Stimulated activated CD8-positive, alpha-beta memory T cell treated with anti-CD3 and anti-CD28 coated beads, Interleukin-15, amount 100 ng/mL, for 1 hour (primary cell): ENCODE measurements around the gene MICU2.

ENCODE experiments used
- DNase-seq: peaks from one replicate; pipeline ENCODE4 v3.0.0-alpha.2; 2020; ENCODE audit warnings: low read depth

MICU2 gene

DNA sequence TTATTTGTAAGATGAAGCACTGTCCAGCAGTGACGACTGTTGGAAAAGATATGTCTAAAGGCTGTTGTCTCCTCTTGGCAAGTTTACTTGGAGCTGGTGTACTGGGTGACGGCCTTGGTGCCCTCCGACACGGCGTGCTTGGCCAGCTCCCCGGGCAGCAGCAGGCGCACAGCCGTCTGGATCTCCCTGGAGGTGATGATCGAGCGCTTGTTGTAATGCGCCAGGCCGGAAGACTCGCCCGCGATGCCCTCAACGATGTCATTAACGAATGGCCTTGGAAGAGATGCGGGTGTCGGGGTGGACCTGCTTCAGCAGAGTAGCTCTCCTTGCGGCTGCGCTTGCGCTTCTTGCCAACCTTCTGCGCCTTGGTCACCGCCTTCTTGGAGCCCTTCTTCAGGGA is 120.2 kb downstream of the MICU2 start:
- no peak for DNase-seq

DNA sequence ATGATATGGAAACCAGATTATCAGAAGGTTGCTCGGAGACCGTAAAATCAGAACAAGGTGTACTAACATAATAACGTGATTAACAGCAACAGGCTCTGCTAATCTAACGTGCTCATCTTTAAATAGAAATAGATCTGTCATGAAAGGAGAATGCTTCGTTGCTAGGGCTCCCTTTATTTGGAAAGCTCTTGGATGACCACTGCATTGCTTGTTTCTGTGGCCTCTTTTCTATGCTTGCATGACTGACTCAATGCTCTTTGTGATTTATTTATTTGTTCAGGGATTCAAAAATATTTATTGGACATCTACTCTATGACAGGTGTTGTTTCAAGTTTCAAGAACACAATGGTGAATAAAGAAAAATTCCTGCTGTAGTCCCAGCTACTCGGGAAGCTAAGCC is 122.6 kb downstream of the MICU2 start:
- DNase-seq: no peak

DNA sequence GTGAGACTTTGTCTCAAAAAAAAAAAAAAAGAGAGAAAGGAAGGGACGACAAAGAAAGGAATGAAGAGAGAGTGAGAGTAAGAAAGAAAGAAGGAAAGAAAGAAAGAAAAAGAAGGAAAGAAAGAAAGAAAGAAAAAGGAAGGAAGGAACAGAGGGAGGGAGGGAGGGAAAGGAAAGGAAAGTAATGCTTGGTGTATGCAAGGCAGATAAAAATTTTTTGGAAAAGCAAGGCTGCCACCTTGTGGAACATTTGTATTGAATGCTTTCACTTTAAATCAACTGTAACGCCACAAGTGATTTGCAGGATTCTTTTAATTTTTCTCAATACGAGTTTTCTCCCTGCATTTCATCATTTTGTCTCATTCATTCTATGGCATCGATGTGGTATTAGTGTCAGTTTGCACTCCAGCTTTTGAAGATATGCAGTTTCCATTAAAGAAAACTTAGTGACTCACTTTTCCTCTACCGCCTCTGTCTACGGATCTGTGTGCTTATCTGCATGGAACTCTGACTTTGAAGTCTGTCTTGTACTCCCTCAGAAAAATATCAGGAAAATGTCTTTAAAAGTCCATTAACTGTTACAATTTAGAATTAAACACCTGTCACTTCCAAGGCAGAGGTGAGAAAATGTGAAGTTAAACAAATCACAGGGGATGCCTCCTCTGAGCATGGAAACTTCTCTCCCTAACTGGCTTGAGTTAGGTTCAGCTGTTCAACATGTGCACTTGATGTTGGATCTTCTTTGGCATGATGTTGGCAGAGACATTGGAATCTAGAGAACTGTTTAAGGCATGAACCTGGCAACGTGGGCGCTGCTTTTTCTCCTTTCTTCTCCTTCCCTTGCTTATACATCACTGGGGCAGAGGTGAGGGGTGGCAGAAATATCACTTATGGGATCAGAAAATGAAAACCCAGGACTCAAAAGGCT is 124.8 kb downstream of the MICU2 start:
- DNase-seq: no peak

DNA sequence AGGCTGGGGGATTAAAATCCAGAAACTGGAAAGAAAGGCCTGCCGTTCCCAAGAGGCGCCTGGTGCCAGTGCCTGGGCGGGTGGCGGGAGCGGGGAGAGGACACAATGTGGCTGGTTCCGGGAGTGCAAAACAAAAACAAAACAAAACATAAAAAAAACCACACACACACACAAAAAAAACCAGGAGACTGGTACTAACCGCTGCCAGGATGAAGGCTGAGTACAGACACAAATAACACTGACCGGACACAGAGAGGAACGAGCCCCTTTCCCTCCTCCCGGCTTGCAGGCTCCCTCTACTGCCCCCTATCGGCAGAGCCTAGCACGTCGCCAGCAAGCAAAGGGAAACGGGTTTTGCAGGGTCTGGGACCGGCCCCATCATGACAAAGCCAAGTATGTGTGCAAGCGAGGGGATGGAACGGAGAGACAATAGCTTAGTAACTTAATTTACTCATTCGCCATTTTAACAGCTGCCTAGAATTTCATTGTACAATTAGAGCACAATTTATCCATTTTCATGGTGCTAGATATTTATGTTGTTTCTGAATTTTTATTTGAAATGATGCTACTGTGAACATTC is 127.0 kb downstream of the MICU2 start:
- DNase-seq: peak; percentile 65

DNA sequence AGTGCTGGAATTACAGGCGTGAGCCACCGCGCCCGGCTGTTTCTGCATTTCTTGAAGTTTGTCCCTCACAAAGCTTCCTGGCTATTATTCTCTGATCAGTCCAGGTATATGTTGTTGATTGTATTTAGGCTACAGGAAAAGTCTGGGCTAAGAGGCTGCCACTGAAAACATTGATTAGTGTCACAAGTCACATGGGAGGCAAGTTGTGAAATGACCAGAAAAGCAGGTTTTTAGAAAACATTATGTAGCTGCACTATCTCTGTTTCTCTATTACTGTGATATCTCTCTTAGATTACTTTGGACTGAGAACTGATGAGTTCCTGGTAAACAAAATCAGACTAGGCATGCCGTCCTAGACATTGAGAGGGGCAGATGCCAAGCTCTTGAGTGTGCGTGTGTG is 128.9 kb downstream of the MICU2 start:
- no peak for DNase-seq

DNA sequence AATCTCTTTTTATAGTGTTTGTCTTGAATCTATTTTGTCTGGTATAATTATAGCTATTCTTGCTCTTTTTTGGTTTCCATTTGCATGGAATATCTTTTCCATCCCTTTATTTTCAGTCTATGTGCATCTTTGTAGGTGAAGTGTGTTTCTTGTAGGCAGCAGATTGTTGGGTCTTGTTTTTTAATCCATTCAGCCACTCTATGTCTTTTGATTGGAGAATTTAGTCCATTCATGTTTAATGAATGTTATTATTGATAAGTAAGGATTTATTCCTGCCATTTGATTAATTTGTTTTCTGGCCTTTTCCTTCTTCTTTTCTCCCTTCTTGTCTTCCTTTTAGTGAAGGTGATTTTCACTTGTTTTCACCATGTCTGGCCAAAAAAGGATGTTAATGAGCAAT is 133.2 kb downstream of the MICU2 start:
- no peak for DNase-seq

DNA sequence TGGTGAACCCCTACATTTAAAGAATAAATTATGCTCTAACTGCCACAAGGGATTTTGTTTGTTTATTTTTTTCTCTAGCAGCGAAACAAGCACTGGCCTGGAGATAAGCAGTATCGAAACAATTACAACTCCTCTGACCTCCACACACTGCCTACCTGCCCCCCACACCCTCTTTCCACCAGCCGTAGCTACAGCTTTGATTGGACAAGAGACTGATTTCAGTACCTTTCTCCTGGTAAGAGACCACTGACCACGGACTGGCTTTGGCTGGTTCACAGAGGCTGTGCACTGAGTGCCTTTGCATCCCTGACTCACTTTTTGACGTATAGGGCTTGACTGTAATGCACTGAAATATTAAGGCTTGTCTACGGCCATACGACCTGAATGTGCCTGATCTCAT is 137.4 kb downstream of the MICU2 start:
- no peak for DNase-seq

DNA sequence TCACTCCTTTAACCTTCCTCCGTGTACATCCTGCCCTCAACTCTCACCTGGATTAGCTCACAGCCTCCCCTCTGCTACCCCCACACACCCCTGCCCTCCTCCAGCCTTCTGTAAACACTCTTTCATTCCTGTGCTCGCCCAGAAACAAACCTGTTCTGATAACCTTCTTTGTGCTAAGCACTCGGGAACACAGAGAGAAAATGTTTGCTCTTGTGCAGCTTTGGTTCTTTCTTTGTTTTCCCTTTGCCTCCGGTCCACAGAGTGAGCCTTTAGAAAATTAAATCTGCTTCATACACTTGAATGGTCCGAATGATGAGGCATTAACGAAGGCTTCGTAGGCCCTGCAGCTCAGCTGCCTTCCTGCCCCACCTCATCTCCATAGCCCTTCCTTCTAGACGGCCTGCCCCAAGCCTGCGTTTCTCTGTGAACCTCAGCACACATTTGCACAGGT is 138.2 kb downstream of the MICU2 start:
- no peak for DNase-seq

DNA sequence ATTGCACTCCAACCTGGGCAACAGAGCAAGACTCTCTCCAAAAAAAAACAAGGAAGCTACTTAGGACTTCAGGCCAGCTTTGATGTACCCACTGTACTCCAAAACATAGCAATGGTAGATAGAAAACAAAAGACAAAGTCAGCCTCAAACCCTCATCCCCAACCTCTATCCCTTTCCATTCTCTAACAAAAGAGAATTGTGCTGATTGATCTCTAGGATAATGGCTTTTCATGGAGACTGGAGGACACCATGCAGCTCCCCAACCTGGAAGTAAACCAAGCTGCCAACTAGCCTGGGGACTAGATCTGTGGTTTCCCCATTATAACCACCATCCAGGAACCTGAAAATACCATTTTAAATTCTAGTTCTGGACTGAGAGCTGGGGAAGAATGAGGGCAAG is 140.5 kb downstream of the MICU2 start:
- DNase-seq: no peak

DNA sequence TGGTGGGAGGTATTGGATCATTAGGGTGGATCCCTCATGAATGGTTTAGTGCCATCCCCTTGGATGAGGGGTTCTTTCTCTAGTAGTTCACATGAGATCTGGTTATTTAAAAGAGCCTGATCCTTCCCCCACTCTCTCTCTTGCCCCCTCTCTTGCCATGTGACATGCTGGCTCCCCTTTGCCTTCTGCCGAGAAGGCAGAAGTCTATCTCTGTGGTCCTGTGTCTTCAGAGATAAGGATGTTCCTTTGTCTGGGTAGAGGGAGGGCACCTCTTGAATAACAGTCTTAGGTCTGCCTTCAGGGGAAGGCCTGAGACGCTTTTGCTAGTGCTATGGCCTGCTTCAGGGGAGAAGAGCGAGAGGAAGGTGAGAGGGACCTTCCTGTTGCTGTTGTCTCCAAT is 142.8 kb downstream of the MICU2 start:
- no peak for DNase-seq

DNA sequence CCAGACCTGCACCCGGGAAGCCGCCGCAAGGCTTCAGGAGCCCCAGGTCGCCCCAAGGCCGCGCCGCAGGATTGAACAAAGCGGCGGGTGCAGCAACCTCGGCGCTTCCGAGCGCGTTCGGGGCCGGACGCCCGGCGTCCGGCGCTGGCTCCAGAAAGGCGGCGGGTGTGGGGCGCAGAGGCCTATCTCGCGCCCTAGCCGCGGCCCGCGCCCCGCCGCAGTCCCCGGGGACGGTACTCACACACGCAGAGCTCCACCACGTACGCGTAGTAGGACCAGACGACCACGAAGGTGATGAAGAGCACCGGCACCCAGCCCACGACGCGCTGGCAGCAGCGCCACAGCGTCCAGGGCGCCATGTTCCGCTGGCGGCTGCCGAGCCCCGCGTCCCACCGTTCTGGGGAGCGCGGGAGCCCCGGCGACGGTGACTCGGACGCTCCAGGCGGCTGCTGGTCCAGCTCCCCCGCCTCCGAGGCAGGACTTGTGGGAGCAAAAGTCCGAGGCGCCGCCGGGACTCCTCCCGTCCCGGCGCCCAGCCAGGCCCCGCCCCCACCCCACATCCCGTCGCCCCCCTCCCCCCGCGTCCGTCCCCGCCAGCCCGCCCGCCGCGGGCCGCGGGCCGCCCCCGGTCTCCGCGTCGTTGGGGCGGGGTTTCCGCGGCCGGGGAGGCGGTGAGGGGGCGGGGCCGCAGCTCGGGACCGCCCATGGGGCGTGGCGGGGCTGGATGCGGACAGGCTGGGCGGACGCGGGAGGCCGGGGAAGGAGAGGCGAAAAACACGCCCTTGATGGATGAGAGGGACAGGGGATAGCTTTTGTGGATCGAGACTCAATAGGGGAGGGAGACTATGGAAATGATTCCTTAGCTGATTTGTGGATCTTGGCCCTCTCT is 144.9 kb downstream of the MICU2 start, which contains the start of gene ZDHHC20:
Gene ZDHHC20 (minus strand): TSS at position 491 of the 889 bp plus-strand sequence. CDS start 132 bp downstream, at position 359.
- DNase-seq: peak; percentile 81

DNA sequence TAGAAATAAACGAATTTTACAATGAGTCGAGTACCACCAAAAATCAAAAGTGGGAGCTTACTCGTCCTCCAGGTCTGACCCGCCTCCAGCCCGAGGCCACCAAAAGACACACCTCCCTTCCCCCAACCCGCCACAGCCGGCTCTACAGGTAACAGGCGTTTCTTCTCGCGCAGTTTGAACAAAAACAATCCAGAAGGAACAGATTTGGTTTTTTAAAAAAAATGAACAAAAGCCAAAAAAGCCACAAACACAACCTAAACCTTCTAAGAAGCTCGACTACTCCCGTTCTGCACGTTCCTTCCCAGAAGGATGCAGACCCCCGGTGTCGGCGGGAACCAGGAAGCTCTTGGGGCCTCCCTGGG is 145.5 kb downstream of the MICU2 start:
- peak; percentile 12 for DNase-seq

DNA sequence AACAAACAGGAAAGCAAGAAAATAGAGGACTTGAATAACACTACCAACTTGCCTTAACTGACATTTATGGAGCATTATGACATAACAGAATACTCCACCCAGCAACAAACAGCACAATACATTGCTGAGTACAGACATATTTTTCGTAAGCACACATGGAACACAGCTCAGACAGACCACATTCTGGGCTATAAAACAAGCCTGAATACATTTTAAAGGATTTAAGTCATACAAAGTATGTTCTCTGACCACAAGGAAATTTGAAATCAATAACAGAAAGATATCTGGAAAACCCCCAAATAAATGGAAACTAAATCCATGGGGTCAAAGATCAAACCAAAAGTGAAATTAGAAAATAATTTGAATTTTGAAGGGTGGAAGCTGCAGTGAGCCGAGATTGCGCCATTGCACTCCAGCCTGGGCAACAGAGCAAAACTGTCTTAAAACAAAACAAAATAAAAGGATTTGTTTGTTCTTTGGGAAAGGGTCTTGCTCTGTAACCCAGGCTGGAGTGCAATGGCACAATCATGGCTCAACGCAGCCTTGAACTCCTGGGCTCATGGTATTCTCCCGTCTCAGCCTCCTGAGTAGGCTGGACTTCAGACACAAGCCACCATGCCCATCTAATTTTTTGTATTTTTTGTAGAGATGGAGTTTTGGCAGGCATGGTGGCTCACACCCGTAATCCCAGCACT is 150.4 kb downstream of the MICU2 start:
- DNase-seq: no peak

DNA sequence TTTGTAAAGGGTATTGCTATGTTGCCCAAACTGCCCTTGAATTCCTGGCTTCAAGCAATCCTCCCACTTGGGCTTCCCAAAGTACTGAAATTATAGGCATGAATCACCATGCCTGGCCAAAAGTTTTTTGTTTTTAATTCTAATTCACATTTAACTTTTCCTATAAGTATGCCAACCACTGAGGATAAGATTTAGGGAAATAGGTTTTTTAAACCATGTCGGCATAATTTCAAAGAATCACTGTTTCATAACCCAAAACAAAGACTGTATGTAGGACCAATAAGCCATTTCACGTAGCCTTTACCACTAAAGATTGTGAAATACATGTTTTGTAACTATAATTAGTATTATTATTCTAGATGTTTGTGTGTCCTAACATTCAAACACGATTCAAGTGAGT is 153.0 kb downstream of the MICU2 start:
- DNase-seq: no peak

DNA sequence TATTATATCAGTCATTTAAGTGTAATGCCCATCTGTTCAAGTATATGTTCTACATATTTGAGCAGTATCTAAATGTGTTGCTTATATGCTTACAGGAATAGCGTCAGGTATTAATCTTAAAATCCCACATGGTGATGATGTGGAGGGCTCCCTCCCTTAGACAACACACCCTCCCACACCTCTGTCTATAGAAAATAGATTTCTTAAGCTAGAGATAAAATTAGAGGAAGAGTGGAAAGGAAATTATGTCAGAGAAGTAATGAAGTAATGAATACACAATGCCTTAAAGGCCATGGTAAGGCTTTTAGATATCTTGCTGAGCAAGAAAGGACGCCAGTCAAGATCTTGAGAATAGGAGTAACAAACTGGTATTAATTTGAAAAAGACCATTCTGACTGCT is 157.3 kb downstream of the MICU2 start:
- no peak for DNase-seq

DNA sequence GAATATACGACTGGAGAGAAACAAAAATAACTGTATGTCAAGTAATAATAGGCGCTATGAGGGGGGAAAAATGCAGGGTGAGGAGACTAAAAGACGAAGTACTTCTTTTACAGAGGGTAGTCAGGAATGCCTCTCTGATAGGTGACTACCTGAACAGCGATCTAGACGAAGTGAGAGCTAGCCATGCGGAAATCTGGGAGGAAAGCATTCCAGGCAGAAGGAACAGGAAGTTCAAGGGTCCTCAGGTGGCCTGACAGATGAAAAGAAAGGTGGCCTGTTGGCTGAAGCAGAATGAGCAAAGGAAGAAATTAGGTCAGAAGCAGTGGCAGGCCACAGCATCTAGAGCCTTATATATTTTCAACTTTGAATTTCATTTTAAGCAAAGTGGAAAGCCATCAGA is 158.2 kb downstream of the MICU2 start:
- no peak for DNase-seq

DNA sequence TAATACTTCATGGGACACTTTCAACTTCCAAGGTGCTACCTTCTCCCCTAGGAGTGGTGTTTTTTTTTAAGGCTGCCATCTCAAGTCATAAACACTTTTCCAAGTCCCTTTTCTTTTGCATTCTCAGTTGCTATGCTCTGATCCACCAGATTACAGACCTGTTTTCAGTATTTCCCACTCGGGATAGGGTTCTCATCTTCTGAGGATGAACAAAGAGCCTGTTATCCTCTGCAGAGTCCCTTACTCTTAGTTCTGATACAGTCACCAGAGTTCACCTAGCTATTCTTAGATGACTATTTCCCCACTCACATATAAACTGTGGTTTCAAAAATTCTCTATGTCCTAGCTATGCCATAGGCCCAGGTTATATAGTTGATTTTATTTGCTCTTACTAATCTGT is 160.8 kb downstream of the MICU2 start:
- DNase-seq: no peak
